HG02678 (cell line): ENCODE measurements around the gene SARDH.

Source experiments
- ATAC-seq: cut with Tn5 transposase; IDR thresholded peaks from one replicate; pipeline ENCODE4 v1.9.1; 2021; ENCODE audit warnings: mild to moderate bottlenecking, moderate library complexity; ENCODE audit not compliant: unreplicated experiment

The SARDH gene

DNA sequence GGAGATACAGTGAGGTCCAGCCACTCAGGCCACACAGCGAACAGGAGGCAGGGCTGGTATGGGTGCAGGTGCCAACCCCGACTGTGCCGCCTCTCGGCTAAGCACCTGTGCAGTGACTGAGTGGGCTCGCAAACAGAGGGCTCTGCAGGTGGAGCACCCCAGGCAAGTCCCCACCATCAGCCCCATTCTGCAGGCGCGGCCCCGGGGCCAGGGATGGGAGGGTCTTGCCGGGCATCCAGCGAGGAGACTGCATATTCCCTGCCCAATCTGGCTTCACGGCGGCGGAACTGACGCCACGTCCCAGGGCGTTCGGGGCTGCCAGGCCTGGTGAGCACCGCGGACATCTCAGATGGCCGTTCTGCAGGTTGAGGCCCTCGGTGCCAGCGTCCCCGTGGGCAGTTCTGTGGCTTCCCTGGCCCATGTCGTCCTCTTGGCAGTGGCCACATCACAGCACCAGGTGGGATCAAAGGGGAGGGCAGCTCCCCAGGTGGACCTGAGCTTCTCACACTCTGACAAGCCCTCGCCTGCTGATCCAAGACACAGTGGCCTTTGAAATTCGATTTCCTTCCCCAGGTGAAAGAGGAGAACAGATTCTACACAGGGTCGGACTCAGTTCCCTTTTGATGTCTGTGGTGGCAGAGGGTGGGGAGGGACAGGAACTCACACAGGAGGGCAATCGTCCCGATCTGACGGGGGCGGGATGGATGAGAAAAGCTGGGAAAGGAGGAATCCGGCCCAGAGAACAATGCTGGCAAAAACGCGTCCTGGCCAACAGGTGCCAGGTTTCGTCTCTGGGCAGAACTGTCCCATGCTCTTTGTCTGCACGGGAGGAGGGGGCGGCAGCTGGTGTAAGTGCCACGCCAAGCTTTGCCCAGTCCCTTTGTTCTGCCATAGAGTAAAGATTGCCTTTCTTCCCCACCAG lies 83.2 kb downstream of the SARDH start:
- no peak for ATAC-seq

DNA sequence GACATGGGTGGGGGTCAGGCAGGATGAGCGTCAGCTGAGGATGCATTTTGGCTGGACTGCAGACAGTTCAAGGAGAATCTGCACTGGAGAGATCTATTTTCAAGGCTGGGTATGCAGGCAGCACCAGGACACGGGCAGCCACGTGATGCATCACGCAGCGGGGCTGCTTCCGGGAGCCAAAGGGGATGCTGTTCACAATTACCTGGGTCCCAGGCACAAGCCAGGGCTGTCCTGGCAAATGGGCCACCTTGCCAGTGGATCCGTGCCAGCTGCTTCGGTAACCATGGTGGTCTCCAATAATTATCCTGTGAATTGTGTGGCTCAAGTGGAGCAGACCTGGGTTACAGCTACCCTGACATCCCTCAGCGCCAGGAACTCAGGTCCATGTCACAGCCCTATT lies 84.5 kb downstream of the SARDH start:
- ATAC-seq: no peak

DNA sequence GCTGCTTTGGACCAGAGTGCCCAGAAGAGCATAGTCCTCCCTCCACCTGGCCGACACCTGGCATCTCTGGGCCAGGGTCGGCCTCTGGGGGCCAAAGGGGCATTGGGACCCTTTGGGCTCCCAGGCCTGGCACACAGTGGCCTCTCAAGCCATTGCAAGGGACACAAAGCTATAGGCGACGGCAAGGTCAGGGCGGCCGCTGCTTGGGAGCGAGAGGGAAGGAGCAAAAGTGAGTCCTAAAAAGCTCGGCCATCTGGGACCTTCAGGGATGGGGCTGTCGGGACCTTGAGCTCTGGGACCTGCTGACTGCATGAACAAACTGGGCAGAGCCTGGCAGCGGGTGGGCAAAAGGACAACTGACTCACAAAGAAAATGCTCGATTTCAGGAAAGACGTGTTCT lies 88.1 kb downstream of the SARDH start:
- no peak for ATAC-seq

DNA sequence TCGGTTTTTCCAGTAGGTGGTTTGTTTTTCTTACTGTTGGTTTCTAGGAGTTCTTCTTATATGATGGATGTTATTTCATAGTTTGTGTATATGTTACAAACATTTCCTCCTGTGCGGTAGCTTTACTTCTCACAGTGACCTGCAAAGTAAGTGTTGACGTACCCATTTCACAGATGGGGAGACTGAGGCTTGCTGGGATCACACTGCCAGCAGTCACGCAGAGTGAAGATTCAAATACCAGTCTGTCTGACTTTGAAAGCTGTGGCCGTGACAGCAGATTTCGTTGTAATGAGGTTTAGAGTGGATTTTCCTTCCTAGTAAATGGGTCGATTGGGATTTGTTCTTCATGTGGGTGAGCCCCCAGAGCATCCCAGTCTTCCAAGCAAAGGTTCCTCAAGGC lies 89.0 kb downstream of the SARDH start:
- ATAC-seq: no peak

DNA sequence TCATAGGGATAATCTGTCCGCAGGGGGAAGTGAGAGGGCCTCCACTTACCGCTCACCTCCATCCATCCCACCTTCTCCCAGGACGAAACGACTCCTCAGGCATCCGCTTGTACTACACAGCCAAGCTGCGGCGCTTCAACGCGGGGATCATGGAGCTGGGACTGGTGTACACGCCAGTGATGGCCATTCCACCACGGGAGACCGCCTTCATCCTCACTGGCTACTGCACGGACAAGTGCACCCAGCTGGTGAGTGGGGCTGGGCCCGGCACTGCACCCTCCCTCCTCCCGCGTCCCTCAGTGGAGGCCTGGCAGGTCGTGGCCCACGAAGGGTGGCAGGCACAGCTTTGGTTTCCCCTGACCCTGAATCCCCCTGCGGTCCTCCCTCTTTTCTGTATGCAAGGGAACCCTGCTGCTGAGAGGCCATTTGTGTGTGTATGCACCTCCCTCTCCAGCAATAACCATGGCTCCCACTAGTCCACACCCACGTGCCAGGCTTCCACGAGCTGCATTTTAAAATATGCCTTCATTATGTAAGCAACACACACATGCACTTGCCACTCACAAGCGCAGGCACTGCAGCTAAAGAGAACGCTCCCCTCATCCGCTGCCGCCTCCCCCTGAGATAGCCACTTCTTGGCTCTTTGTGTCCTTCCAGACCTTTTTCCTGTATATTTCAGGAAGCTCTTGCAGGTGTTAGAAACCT lies 90.2 kb downstream of the SARDH start:
- ATAC-seq: no peak

DNA sequence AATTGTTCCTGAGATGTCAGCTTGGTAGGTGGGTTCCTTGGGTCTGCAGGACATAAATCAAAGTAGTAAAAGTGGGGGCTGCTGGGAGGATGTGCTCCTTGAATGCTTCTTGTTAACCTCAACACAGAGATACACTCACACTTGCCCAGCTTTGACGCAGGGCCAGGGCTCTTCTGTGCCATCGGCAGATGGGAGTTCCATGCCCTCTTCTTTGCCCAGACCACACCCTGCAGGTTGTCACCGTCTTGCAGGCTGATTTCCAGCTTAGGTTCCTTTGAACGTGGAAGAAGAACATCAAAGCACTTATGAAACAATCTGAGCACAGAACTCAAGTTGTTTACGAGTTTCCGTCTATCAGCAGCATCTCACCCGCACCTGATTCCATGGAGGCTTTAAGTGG lies 91.0 kb downstream of the SARDH start:
- ATAC-seq: no peak

DNA sequence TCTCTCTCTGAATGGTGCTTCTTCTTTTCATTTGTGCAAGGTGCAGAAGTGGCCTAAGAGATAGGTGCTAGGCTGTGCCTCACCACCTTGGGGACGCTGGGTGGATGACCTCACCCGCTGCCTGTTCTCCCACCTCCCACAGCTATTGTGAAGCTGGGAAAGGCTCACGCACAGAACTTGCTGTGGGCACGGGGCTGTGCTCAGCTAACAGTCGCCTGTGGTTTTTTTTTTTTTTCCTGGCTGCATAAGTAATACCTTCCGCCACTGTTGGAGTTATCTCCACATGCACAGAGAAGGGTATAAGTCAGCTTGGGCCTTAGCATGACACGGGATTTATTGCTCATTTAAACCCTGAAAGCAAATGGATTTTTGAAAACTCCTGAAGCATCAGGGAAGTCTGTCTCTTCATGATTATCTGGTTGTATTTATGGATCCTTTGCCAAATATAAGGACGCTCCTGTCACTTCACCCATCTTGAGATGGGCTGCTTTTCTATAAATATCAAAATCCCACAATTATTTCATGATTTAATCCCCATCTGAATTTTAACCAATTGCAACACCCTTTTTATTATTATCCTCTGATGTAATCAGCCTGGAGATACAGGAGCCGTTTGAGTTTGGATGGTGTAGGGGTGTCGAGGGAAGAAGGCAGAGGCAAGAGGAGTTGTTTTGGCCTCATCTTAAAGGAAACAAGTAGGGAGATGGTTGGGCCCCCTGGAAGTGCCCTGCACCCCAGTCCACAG lies 93.0 kb downstream of the SARDH start:
- no peak for ATAC-seq

DNA sequence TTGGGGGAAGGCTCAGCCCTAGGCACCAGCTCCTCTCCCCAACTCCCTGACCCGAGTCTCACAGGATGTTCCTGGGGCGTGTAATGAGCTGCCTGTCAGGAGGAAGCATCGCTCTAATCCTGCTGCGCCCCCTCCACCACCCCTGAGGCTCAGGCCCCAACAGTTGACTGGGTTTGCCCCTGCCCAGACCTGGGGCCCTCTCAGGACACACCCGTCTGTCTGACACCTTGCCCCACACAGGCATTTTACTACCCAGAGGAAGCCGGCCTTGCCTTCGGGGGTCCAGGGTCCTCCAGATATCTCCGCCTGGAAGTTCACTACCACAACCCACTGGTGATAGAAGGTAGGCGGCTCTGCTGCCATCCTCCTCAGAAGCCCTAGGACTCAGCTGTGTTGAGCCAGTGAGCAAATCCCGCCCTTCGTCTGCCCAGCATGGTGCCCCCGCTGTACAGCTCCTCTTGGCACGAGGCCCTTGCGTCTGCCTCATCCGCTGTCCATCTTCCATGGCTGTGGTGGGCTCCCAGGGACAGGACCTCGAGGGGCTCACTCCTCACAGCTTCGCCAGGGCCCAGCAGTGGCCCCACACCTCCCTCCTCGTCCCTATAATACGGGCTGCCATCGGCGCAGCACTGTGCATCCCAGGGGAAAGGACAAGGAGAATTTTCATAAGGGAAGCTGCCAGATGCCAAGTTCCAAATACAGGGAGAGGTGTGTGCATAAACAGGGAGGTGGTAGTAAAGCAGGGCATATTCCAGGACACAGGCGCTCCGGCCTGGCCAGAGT lies 94.0 kb downstream of the SARDH start:
- ATAC-seq: no peak

DNA sequence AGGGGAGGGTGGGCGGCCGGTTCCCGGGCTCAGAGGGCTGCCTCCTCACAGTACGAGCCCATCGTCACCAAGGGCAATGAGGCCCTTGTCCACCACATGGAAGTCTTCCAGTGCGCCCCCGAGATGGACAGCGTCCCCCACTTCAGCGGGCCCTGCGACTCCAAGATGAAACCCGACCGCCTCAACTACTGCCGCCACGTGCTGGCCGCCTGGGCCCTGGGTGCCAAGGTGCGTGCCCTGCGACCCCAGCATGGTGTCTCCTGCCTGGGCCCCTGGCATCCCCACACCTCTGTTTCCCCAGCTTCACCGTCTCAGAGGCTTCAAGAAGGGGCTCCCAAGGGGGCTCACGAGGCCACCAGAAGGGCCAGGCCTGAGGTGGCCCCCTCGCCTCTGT lies 94.8 kb downstream of the SARDH start:
- ATAC-seq: no peak

DNA sequence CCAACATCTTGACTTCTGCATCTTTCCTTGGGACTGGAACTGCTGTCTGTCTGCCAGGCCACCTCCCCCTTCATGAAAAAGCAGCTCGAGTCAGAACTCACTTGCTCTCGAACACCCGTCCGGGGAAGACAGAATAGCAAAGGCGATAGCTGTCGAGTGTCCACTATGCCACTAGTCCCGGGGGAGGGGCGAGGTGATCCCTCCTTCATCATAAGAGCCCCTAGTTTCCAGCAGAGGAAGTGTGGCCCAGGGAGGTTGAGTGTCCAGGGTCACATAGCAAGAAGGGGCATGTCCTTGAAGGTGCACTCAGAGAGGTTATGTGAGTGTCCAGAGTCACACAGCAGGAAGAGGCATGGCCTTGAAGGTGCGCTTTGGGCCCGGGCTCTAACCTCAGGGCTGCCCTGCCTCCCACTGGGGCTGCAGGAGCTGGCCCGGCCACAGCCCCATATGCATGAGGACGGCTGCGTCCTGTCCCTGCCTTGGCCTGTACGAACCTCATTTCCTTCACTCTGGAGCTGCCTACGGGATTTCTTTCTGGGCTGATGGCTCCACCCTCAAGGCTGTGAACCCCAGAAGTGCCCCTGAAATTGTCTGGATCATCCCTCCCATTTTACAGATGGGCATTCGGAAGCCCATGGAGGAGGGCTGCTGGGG lies 95.3 kb downstream of the SARDH start:
- ATAC-seq: no peak

DNA sequence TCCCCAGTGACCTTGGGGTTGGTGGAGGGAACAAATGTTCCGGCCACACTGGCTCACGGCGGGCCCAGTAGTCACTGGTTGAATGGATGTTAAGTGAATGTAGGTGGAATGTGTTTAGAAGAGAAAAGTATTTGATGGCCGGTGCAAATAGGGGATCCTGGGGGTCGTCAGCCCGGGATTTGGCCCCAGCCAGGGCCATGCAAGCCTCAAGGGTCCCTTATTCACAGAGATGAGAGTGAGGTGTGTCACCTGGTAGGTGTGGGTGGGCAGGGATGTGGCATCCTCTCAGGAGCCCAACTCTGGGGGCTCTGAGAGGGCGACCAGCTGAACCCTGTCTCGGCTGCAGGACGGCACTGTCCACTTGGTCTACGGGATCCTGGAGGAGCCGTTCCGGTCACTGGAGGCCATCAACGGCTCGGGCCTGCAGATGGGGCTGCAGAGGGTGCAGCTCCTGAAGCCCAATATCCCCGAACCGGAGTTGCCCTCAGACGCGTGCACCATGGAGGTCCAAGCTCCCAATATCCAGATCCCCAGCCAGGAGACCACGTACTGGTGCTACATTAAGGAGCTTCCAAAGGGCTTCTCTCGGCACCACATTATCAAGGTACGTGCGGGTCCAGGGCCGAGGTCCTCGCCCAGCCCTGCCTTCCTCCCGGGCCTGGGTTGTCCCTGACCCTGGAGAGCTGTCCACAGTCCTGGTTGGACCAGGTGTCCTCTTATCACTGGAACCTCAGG lies 96.1 kb downstream of the SARDH start:
- ATAC-seq: no peak

DNA sequence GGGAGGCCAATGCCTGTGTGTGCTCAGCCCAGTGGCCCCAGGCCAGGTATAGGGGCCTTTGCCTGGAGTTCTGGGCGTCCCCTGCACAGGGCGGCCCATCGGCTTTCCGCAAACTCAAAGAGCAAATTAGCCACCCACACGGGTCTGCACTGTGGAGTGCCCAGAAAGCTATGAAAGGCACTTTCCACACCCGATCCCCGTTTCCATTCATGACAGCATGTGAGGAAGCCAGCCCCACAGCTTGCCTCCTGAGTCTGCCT lies 96.8 kb downstream of the SARDH start:
- ATAC-seq: no peak

DNA sequence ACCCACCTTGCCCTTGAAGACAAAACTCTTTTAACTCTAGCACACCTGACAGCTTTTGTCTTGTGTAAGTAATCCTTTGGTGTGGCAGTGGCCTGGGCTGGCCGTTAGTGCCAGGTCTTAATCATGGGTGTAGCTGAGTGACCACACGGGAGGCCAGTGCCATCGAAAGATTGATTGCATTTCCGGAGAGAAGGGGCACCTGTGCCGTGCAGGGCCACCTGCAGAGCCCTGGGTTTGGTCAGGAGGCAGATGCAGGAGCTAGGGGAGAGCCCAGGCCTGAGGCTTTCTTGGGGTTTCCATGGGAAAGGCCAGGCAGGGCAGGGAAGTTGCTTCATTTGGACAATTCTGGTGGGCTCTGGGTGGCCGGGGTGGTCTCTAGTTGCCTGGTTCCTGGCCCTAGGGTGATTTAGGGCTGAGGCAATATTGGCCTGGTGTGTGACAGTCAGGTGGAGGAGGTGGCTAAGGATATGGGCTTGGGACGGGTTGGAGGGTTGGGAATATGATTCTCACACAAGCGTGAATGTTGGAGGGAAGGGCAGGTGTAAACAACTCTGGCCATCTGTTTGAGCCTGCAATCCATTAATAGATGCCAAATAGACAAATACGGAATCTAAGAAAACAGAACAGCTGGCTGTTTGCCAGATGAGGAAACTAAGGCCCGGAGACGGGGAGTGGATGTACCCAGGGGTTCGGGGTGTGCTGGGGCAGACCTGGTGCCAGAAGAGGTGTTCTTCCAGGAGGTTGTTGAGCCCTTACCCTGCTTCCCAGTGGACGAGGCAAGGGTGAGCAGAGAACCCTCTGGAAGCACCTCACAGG lies 97.4 kb downstream of the SARDH start:
- no peak for ATAC-seq

DNA sequence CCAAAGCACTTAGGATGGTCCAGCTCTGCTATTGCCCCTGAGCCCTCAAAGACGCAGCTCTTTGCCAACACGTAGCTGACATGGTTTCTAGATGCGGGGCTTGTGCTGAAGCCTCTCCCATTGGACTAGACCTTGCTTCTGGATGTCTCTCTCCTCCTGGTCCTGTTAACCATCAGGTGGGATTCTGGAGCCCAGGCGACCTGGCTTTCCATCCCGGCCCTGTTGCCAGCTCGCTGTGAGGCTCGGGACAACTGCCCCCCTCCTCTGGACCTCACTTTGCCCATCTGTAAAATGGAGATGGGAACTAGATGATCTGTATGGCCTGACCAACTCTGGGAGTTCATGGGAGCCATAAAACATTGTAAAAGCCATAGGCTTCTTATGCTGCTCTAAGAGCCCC lies 98.0 kb downstream of the SARDH start:
- no peak for ATAC-seq

DNA sequence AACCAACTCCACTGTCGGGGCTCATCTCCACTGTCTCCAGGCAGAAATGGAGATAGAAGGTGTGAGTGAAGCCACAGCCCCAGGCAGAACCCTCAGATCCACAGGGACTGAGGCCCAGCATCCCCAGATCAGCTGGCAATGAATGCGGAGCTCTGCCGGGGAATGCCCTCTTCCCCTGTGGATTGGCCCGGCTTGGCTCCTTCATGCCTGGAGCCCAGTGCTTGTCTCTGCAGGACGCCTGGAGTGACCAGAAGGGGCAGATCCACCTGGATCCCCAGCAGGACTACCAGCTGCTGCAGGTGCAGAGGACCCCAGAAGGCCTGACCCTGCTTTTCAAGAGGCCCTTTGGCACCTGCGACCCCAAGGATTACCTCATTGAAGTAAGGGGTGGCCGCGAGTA lies 98.5 kb downstream of the SARDH start:
- ATAC-seq: no peak

DNA sequence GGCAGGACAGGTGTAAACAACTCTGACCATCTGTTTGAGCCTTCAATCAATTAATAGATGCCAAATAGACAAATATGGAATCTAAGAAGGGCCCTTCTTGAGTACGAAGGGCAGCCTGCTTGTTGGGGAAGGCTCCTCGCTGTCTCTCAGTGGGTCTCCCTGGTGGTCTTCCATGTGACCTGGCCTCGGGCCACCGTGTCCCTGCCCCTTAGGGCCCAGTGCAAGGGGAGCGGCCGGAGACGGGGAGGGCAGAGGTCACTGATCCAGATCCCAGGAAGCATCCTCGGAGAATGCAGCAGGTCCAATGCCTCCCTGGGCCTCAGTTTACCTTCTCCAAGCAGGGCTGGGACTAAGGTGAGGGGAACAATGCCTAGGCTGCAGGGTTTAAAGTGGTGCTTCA lies 99.4 kb downstream of the SARDH start:
- no peak for ATAC-seq

DNA sequence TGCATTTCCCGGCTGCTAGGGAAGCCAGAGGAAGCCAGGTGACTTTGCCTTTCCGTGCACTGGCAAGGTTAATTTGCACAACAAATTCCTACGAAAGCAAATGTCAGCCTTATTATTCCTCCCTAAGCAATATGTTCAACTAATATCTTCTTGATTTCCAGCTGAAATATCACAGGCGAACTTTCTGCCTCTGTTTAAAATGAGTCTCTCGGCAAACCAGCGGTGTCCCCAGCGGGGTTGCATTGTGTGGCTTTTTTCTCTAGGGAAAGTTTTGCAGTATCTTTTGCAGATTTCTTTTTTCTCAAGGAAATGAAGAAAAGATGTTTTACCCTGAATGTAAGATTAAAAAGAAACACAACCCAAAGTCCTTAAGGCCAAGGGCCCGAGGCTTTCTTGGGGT lies 100.1 kb downstream of the SARDH start:
- ATAC-seq: no peak

DNA sequence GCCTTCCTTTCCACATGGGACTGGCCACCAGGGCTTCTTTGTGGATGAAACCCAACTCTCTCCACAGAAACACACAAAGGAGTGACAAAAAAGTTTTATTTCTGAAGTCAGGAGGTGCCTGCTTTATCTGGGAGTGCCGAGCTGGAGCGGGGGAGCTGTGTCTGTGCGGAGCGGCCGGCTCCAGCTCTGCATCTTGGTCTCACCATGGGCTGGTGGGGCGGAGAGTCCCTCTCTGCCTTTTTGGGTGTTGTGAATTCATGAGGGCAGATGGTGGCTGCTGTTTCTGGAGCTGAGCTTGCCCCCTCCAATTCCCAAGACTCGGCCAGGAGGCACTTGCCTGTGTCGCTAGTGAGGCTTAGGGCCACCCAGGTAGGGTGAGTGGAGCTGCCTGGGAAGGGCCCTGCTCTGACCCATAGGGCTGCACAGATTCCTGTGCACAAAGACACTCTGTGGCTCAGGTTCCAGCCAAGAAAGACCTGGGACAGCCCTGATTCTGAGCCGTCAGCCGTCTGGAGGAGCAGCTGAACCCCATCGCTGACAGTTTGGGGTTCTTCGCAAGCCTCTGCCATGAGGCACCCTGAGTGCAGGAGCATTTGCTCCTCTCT lies 100.6 kb downstream of the SARDH start:
- no peak for ATAC-seq

DNA sequence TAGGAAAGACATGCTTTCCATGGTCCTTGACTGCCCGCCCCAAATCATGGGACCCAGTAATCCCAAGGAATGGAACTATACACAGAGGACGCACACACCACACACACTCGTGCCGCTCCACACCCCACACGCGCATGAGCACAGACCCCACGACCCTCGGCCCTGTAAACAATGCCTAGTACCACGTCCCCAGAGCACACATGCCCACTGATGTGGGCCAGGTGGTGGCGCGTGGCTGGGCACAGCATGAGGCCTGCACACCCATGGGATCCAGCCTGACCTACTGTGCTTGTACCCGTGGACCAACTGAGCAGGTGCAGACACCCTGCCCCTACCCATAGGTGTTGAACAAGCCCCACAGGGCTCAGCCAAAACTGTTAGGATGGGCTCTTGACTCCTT lies 101.2 kb downstream of the SARDH start:
- no peak for ATAC-seq
